Measurements from ENCODE around the gene ODAD2. TPM values are rescaled to one million over a fixed set of nuclear protein-coding genes. Genes with fewer than 3 reads are reported as not detected.

The ODAD2 gene
- total RNA-seq, 1 experiment from 2014 or later = 0.61 TPM

DNA sequence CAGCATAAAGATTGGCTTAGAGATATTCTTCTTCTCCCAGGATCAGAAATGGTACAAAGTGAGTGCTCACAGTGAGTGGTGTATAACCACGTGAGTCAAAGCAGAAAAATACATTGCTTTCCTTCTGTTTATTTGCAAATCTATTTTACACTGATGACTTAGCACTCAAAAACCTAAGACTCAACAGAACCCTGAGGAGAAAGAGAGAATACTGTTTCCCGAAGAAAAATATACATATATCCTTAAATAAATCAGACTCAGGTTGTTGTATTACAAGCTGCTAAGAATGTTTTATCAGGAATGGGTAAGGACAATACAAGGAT, 48.7 kb downstream of the ODAD2 start:
- intact Hi-C loops (cut with micrococcal nuclease; ENCODE audit: unreplicated experiment) = no loop called here
- no peak overlapping the region for H3K27ac Mint-ChIP-seq (ENCODE audit: unreplicated experiment)
- no peaks in the 10 kb centered on the region for H3K4me1 Mint-ChIP-seq (ENCODE audit: low read depth, unreplicated experiment)
- no peaks in the 10 kb centered on the region for H3K9me3 Mint-ChIP-seq (ENCODE audit: low read depth, unreplicated experiment)
- no peaks in the 10 kb centered on the region for H3K27me3 Mint-ChIP-seq (ENCODE audit: unreplicated experiment)
- no TSS peak for BruUV-seq (replicated peaks)
- TF ChIP-seq, protein P1, sequence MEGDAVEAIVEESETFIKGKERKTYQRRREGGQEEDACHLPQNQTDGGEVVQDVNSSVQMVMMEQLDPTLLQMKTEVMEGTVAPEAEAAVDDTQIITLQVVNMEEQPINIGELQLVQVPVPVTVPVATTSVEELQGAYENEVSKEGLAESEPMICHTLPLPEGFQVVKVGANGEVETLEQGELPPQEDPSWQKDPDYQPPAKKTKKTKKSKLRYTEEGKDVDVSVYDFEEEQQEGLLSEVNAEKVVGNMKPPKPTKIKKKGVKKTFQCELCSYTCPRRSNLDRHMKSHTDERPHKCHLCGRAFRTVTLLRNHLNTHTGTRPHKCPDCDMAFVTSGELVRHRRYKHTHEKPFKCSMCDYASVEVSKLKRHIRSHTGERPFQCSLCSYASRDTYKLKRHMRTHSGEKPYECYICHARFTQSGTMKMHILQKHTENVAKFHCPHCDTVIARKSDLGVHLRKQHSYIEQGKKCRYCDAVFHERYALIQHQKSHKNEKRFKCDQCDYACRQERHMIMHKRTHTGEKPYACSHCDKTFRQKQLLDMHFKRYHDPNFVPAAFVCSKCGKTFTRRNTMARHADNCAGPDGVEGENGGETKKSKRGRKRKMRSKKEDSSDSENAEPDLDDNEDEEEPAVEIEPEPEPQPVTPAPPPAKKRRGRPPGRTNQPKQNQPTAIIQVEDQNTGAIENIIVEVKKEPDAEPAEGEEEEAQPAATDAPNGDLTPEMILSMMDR (IDR thresholded peaks at IDR 0.05; ENCODE audit: unreplicated experiment) = no peak
- no peak overlapping the region for H3K4me3 Mint-ChIP-seq (ENCODE audit: low read depth, unreplicated experiment)
- no peak for DNase-seq
- no peaks in the 10 kb centered on the region for H3K36me3 Mint-ChIP-seq (ENCODE audit: insufficient read depth, unreplicated experiment)
- CTCF ChIA-PET = no interaction called here

DNA sequence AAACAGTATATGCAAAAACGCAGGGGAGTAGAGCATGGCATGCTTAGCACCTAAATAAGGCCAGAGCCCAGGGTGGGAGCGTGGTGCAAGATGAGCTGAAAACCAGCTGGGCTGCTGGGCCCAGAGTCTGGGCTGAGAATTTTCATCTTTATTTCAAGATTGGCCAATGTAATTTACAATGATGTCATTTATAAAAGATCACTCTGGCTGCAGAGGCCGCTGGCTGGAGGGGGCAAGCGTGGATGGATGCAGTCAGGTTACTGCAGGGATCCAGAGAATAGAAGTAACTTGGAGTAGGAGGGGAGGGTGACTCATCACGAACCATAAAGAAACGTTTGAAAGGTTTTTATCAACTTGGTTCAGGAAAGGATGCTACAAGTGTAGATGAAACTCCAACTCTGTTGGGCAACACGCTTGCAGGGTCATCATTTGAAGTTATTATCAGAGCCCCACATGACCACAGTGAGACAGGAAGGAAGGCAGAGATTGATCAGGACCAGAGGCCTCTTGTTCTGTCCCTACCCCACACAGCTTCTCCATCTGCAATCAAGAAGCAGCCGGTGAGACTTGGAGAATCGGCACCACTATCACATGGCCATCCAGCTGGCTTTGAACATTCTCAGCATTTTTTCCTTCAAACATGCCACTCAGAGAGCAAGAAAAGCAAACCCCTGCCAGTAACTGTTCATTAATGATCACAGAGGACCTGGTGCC, 49.2 kb downstream of the ODAD2 start:
- no TSS peak for BruUV-seq (replicated peaks)
- no peak overlapping the region for H3K27ac Mint-ChIP-seq (ENCODE audit: unreplicated experiment)
- no peaks in the 10 kb centered on the region for H3K4me1 Mint-ChIP-seq (ENCODE audit: low read depth, unreplicated experiment)
- CTCF ChIA-PET = no interaction called here
- no peaks in the 10 kb centered on the region for H3K9me3 Mint-ChIP-seq (ENCODE audit: low read depth, unreplicated experiment)
- intact Hi-C loops (cut with micrococcal nuclease; ENCODE audit: unreplicated experiment) = no loop called here
- TF ChIP-seq, protein P1 (IDR thresholded peaks at IDR 0.05; ENCODE audit: unreplicated experiment) = no peak
- H3K27me3 Mint-ChIP-seq (ENCODE audit: unreplicated experiment) = no peaks in the 10 kb centered on the region
- DNase-seq = no peak
- no peak overlapping the region for H3K4me3 Mint-ChIP-seq (ENCODE audit: low read depth, unreplicated experiment)
- no peaks in the 10 kb centered on the region for H3K36me3 Mint-ChIP-seq (ENCODE audit: insufficient read depth, unreplicated experiment)

DNA sequence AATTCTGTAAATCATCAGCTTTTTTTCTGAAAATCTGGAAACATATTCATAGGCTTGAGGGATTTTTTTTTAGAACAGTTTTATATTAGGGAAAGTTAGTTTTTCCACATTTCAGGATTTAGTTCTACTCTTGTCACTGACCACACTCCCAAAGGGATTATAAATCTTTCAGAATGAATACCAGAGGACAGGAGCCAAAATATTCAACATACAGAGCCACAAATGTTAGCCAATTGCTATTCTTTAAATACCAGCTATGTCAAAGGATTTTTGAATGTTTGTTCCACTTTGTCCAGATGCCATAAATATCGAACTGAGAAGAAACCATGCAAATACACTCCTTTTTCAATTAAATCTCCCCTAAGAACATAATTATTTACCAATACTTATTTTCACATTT, 50.7 kb downstream of the ODAD2 start:
- no peak overlapping the region for H3K4me3 Mint-ChIP-seq (ENCODE audit: low read depth, unreplicated experiment)
- TF ChIP-seq, protein P1 (IDR thresholded peaks at IDR 0.05; ENCODE audit: unreplicated experiment) = no peak
- intact Hi-C loops (cut with micrococcal nuclease; ENCODE audit: unreplicated experiment) = no loop called here
- no peak overlapping the region for H3K27ac Mint-ChIP-seq (ENCODE audit: unreplicated experiment)
- H3K4me1 Mint-ChIP-seq (ENCODE audit: low read depth, unreplicated experiment) = no peaks in the 10 kb centered on the region
- H3K9me3 Mint-ChIP-seq (ENCODE audit: low read depth, unreplicated experiment) = no peaks in the 10 kb centered on the region
- H3K27me3 Mint-ChIP-seq (ENCODE audit: unreplicated experiment) = no peaks in the 10 kb centered on the region
- CTCF ChIA-PET = interaction anchor here (0.7 kb wide), 1 partner anchor 16 kb away, joined by 4 read pairs; no protein-coding TSS in a partner anchor
- DNase-seq = no peak
- H3K36me3 Mint-ChIP-seq (ENCODE audit: insufficient read depth, unreplicated experiment) = no peaks in the 10 kb centered on the region
- no TSS peak for BruUV-seq (replicated peaks)

DNA sequence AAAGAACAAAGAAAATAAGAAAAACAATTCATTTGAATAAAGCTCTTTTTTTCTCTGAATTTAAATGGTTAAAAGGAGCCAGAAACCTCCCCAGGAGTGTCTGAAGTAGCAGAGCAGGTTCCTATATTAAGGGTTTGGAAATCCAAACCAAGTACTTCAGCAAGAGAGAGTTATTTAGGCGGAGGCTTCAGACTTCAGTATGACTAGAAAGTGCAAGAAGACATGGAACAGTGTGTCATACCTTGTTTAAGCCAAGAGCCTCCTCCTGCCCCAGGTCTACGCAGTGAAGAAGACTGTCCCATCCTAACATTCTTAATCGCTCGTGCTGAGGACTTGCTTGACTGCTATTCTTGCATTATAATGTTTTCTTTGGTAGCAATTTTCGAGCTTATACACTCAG, 51.3 kb downstream of the ODAD2 start:
- no peak overlapping the region for H3K27ac Mint-ChIP-seq (ENCODE audit: unreplicated experiment)
- H3K4me1 Mint-ChIP-seq (ENCODE audit: low read depth, unreplicated experiment) = no peaks in the 10 kb centered on the region
- intact Hi-C loops (cut with micrococcal nuclease; ENCODE audit: unreplicated experiment) = no loop called here
- H3K36me3 Mint-ChIP-seq (ENCODE audit: insufficient read depth, unreplicated experiment) = no peaks in the 10 kb centered on the region
- BruUV-seq (replicated peaks) = no TSS peak
- no peak for DNase-seq
- no peak overlapping the region for H3K4me3 Mint-ChIP-seq (ENCODE audit: low read depth, unreplicated experiment)
- H3K9me3 Mint-ChIP-seq (ENCODE audit: low read depth, unreplicated experiment) = no peaks in the 10 kb centered on the region
- CTCF ChIA-PET = interaction anchor here (0.6 to 0.7 kb wide), 2 partner anchors 17 to 157 kb away, joined by 4 to 6 read pairs; no protein-coding TSS in a partner anchor
- TF ChIP-seq, protein P1 (IDR thresholded peaks at IDR 0.05; ENCODE audit: unreplicated experiment) = no peak
- no peaks in the 10 kb centered on the region for H3K27me3 Mint-ChIP-seq (ENCODE audit: unreplicated experiment)
